ENCODE data around the gene STPG4.

DNA sequence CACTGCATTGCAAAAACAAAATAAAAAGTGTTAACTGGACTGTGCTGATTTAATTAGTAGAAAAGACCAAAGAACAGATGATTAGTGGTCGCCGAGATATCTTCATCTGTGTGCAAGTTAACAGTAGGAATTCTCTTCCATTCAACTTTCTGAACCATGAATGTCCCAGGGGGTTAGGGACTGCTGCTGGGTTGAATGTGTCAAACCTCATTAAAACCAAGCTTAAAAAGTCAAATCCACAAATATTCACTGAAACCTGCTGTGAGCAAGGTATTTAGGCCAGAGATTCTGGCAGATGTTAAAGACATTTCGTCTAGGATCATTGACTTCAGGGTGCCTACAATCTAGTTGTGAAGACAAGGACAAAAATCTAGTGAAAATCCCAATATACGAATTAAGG is 58.7 kb downstream of the STPG4 start:
- TF ChIP-seq, protein P1, sequence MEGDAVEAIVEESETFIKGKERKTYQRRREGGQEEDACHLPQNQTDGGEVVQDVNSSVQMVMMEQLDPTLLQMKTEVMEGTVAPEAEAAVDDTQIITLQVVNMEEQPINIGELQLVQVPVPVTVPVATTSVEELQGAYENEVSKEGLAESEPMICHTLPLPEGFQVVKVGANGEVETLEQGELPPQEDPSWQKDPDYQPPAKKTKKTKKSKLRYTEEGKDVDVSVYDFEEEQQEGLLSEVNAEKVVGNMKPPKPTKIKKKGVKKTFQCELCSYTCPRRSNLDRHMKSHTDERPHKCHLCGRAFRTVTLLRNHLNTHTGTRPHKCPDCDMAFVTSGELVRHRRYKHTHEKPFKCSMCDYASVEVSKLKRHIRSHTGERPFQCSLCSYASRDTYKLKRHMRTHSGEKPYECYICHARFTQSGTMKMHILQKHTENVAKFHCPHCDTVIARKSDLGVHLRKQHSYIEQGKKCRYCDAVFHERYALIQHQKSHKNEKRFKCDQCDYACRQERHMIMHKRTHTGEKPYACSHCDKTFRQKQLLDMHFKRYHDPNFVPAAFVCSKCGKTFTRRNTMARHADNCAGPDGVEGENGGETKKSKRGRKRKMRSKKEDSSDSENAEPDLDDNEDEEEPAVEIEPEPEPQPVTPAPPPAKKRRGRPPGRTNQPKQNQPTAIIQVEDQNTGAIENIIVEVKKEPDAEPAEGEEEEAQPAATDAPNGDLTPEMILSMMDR (IDR thresholded peaks at IDR 0.05) = no peak
- TF ChIP-seq POLR2AphosphoS5 (IDR thresholded peaks at IDR 0.05; ENCODE audit: insufficient read depth in 1 of 2, low read depth in 1 of 2) = no peak
